IMR-90 (cell line): ENCODE data around the gene SEMA5A. TPM values are rescaled to one million over a fixed set of nuclear protein-coding genes. Genes with fewer than 3 reads are reported as not detected.

ENCODE experiments used
- ATAC-seq: fragments of 200-7000 bp; cut with Tn5 transposase; 2 replicates; pipeline ENCODE4 v1.9.1; 2020; ENCODE audit warnings: low read depth, mild to moderate bottlenecking, moderate library complexity
- BruUV-seq: library from RNA; stranded (reverse); fragments of 400-500 nt; replicated peaks from 2 replicates; lab custom pipeline; 2021; lab: Mats Ljungman, UMichigan
- CTCF ChIA-PET: fragments of 300-600 bp; formaldehyde crosslinking; extraction: SDS; loops from one replicate; lab custom pipeline; 2021; ENCODE audit warnings: antibody characterized with exemption; lab: Yijun Ruan, JAX
- POLR2A ChIA-PET: fragments of 300-600 bp; sonication (Branson Sonifier 250); formaldehyde crosslinking; loops from one replicate; lab custom pipeline; 2022; ENCODE audit warnings: antibody characterized with exemption; ENCODE audit not compliant: unreplicated experiment; lab: Charles Lee
- DNase-seq: peaks from one replicate; pipeline ENCODE4 v3.0.0; 2013
- H2AFZ ChIP-seq: replicated peaks from 2 replicates; pipeline ENCODE3; 2013; ENCODE audit warnings: low read length, mild to moderate bottlenecking; ENCODE audit not compliant: poor library complexity
- H2AK5ac ChIP-seq: 2 replicates; pipeline ENCODE4 v1.6.1; 2013; ENCODE audit warnings: low read depth, low read length, inconsistent platforms
- H2AK9ac ChIP-seq: replicated peaks from 2 replicates; pipeline ENCODE3; 2013; ENCODE audit warnings: mild to moderate bottlenecking, low read depth, low read length, moderate library complexity; ENCODE audit not compliant: poor library complexity
- H2BK120ac ChIP-seq: 2 replicates; pipeline ENCODE4 v1.6.1; 2013; ENCODE audit warnings: low read depth, low read length, inconsistent platforms
- H2BK15ac ChIP-seq: 3 replicates; pipeline ENCODE4 v1.6.1; 2013; ENCODE audit warnings: low read depth, low read length, inconsistent platforms
- H2BK20ac ChIP-seq: 2 replicates; pipeline ENCODE4 v1.6.1; 2013; ENCODE audit warnings: low read depth, mild to moderate bottlenecking, inconsistent platforms, low read length, moderate library complexity
- H2BK5ac ChIP-seq: 2 replicates; pipeline ENCODE4 v1.6.1; 2013; ENCODE audit warnings: mild to moderate bottlenecking, low read depth, low read length, inconsistent platforms; ENCODE audit not compliant: poor library complexity, severe bottlenecking
- H3K14ac ChIP-seq: replicated peaks from 2 replicates; pipeline ENCODE4 v1.6.1; 2013; ENCODE audit warnings: low read depth, low read length, inconsistent platforms
- H3K18ac ChIP-seq: 2 replicates; pipeline ENCODE4 v1.6.1; 2013; ENCODE audit warnings: low read depth, low read length, control low read depth
- H3K23ac ChIP-seq: 2 replicates; pipeline ENCODE4 v1.6.1; 2013; ENCODE audit warnings: low read depth, low read length, inconsistent platforms
- H3K27ac ChIP-seq: 2 replicates; pipeline ENCODE4 v1.5.1; 2013; ENCODE audit warnings: mild to moderate bottlenecking, control low read depth, low read length; ENCODE audit not compliant: insufficient read depth
- H3K27me3 ChIP-seq: 2 replicates; pipeline ENCODE4 v1.6.1; 2013; ENCODE audit warnings: low read length; ENCODE audit not compliant: control insufficient read depth, insufficient read depth
- H3K36me3 ChIP-seq: 2 replicates; pipeline ENCODE4 v1.6.1; 2013; ENCODE audit warnings: low read length, mixed read lengths; ENCODE audit not compliant: control insufficient read depth, insufficient read depth
- H3K4ac ChIP-seq: 2 replicates; pipeline ENCODE4 v1.6.1; 2013; ENCODE audit warnings: low read depth, low read length, inconsistent platforms
- H3K4me1 ChIP-seq: 2 replicates; pipeline ENCODE4 v1.6.1; 2013; ENCODE audit warnings: low read length, mixed read lengths; ENCODE audit not compliant: control insufficient read depth, insufficient read depth
- H3K4me2 ChIP-seq: 2 replicates; pipeline ENCODE4 v1.6.1; 2013; ENCODE audit warnings: low read depth, mild to moderate bottlenecking, control low read depth, low read length, moderate library complexity
- H3K4me3 ChIP-seq: 2 replicates; pipeline ENCODE4 v1.5.1; 2013; ENCODE audit warnings: low read depth, mild to moderate bottlenecking, control low read depth, low read length, moderate library complexity; ENCODE audit not compliant: insufficient read depth
- H3K56ac ChIP-seq: 2 replicates; pipeline ENCODE4 v1.6.1; 2013; ENCODE audit warnings: low read length, inconsistent platforms; ENCODE audit not compliant: insufficient read depth; ENCODE audit errors: extremely low read depth
- H3K79me1 ChIP-seq, 2 experiments: 2 replicates each; pipeline ENCODE4 v1.6.1; 2013; ENCODE audit warnings: low read length in 2 of 2, inconsistent platforms in 1 of 2, low read depth in 1 of 2
- H3K9ac ChIP-seq: 2 replicates; pipeline ENCODE4 v1.6.1; 2013; ENCODE audit warnings: low read depth, low read length, control low read depth
- H3K9me1 ChIP-seq: 2 replicates; pipeline ENCODE4 v1.6.1; 2013; ENCODE audit warnings: low read length, inconsistent platforms; ENCODE audit not compliant: insufficient read depth
- H3K9me3 ChIP-seq: 2 replicates; pipeline ENCODE4 v1.6.1; 2013; ENCODE audit warnings: low read length; ENCODE audit not compliant: control insufficient read depth, insufficient read depth
- H4K20me1 ChIP-seq: 2 replicates; pipeline ENCODE4 v1.6.1; 2013; ENCODE audit warnings: low read length, inconsistent platforms; ENCODE audit not compliant: insufficient read depth
- H4K5ac ChIP-seq: 2 replicates; pipeline ENCODE4 v1.6.1; 2013; ENCODE audit warnings: mild to moderate bottlenecking, low read depth, low read length, control low read depth
- H4K8ac ChIP-seq, 2 experiments: 2 replicates each; pipeline ENCODE4 v1.6.1; 2013; ENCODE audit warnings: low read depth in 2 of 2, low read length in 2 of 2, control low read depth in 1 of 2, inconsistent platforms in 1 of 2
- H4K91ac ChIP-seq: 2 replicates; pipeline ENCODE4 v1.6.1; 2013; ENCODE audit warnings: low read depth, low read length, inconsistent platforms; ENCODE audit not compliant: insufficient read depth
- BHLHE40 ChIP-seq: fragments of 150-350 bp; IDR thresholded peaks from 2 replicates; pipeline ENCODE4 v1.6.1; 2016; ENCODE audit warnings: mild to moderate bottlenecking, low read depth, low read length
- CEBPB ChIP-seq: IDR thresholded peaks from 2 replicates; pipeline ENCODE4 v1.6.1; 2012; ENCODE audit warnings: low read depth, low read length, improper control_type of control experiment
- CHD1 ChIP-seq: IDR thresholded peaks from 2 replicates; pipeline ENCODE4 v1.6.1; 2012; ENCODE audit warnings: low read depth, low read length, improper control_type of control experiment
- FOS ChIP-seq: fragments of 150-350 bp; IDR thresholded peaks from 2 replicates; pipeline ENCODE4 v1.6.1; 2016; ENCODE audit warnings: low read depth, low read length
- MAFK ChIP-seq: IDR thresholded peaks from 2 replicates; pipeline ENCODE4 v1.6.1; 2012; ENCODE audit warnings: low read depth, low read length, improper control_type of control experiment
- MAZ ChIP-seq: IDR thresholded peaks from 2 replicates; pipeline ENCODE4 v1.6.1; 2012; ENCODE audit warnings: low read depth, mild to moderate bottlenecking, low read length, improper control_type of control experiment, moderate library complexity, borderline replicate concordance
- MXI1 ChIP-seq: IDR thresholded peaks from 2 replicates; pipeline ENCODE4 v1.6.1; 2012; ENCODE audit warnings: low read depth, mild to moderate bottlenecking, low read length, moderate library complexity, borderline replicate concordance
- NFE2L2 ChIP-seq: fragments of 150-350 bp; IDR thresholded peaks from 2 replicates; pipeline ENCODE4 v1.6.1; 2016; ENCODE audit warnings: low read depth, mild to moderate bottlenecking, low read length
- POLR2A ChIP-seq: IDR thresholded peaks from 2 replicates; pipeline ENCODE4 v1.6.1; 2012; ENCODE audit warnings: mild to moderate bottlenecking, low read depth, low read length
- RAD21 ChIP-seq: IDR thresholded peaks from 2 replicates; pipeline ENCODE4 v1.6.1; 2012; ENCODE audit warnings: low read length, improper control_type of control experiment
- RCOR1 ChIP-seq: IDR thresholded peaks from 2 replicates; pipeline ENCODE4 v1.6.1; 2012; ENCODE audit warnings: mild to moderate bottlenecking, low read length, improper control_type of control experiment; ENCODE audit not compliant: insufficient replicate concordance
- RFX5 ChIP-seq: IDR thresholded peaks from 2 replicates; pipeline ENCODE4 v1.8.0; 2012; ENCODE audit warnings: low read depth, mild to moderate bottlenecking, low read length, moderate library complexity
- SMC3 ChIP-seq: fragments of 150-350 bp; IDR thresholded peaks from 2 replicates; pipeline ENCODE4 v1.6.1; 2016; ENCODE audit warnings: low read depth, mild to moderate bottlenecking, antibody characterized with exemption, low read length, moderate library complexity
- USF2 ChIP-seq: fragments of 150-350 bp; IDR thresholded peaks from 2 replicates; pipeline ENCODE4 v1.6.1; 2017; ENCODE audit warnings: mild to moderate bottlenecking, antibody characterized with exemption, low read length, low read depth
- WGBS, 2 experiments: methylation state at CpG; one replicate each; pipeline versions ENCODE4 v1.1.5 to v1.1.7; 2013; ENCODE audit warnings: missing lambda C conversion rate in 2 of 2; ENCODE audit not compliant: insufficient read length in 1 of 2; ENCODE audit errors: extremely low coverage in 2 of 2; 5-methylcytosine and 5-hydroxymethylcytosine counted together
- dilution Hi-C: fragments of 300-500 bp; cut with HindIII; formaldehyde crosslinking; loops from one replicate; pipeline ENCODE4 v1.14.3; 2018; ENCODE audit warnings: low sequenced_read_pairs; ENCODE audit not compliant: unreplicated experiment
- in situ Hi-C: fragments of 300-500 bp; cut with MboI; formaldehyde crosslinking; loops from 3 replicates; pipeline ENCODE4 v1.14.3; 2019; ENCODE audit warnings: low sequenced_read_pairs, inconsistent platforms, mixed read lengths
- intact Hi-C: fragments of 100-400 bp; cut with micrococcal nuclease; formaldehyde crosslinking; loops from 2 replicates; pipeline ENCODE4 v1.10.0; 2022
- polyA plus RNA-seq, 3 experiments: library from polyadenylated mRNA; depleted of rRNA; stranded (reverse); fragments of >200 nt; gene quantifications; 2 replicates each; pipeline ENCODE4 v1.2.3, GENCODE V29; 2012; ENCODE audit warnings: low replicate concordance in 1 of 3
- total RNA-seq: library from RNA; depleted of rRNA; stranded (reverse); fragments of >200 nt; gene quantifications from 2 replicates; pipeline ENCODE4 v1.2.3, GENCODE V29; 2012
- TF ChIP-seq, protein P1 (sequence below): conservative IDR thresholded peaks from 2 replicates; pipeline ENCODE4 v1.5.1; 2012; ENCODE audit warnings: mild to moderate bottlenecking, low read depth, low read length, improper control_type of control experiment
- TF ChIP-seq, protein P2 (sequence below): fragments of 150-350 bp; IDR thresholded peaks from 2 replicates; pipeline ENCODE4 v1.6.1; 2016; ENCODE audit warnings: low read depth, mild to moderate bottlenecking, low read length, moderate library complexity, borderline replicate concordance

SEMA5A gene
- total and polyA plus RNA-seq, 2 of the 4 experiments (the other 2 are of a cell fraction), result 8.2 to 9.9 TPM

GRCh38 chr5:9188956-9189355 is 356.9 kb downstream of the SEMA5A start:
- Histone ChIP-seq H4K5ac (peak overlapping the region; percentile 71), H4K20me1 (no peaks in the 10 kb centered on the region), H3K9me3 (no peaks in the 10 kb centered on the region), H3K9me1 (peaks cover 16% of the 10 kb centered on the region), H3K27ac (peak overlapping the region; percentile 83), H3K9ac (no peak overlapping the region), H3K56ac (no peak overlapping the region), H2AK9ac (peak overlapping the region; percentile 15), H3K18ac (peak overlapping the region; percentile 80), H3K27me3 (no peaks in the 10 kb centered on the region), H2BK15ac (peak overlapping the region; percentile 98; the same call in 2 of the 3 replicates), H2BK20ac (peak overlapping the region; percentile 97), H3K4me1 (peaks cover 7% of the 10 kb centered on the region), H3K36me3 (no peaks in the 10 kb centered on the region), H3K4ac (peak overlapping the region; percentile 97), H3K79me1 (peaks cover 5 to 21% of the 10 kb centered on the region in 2 experiments; a peak in 3 of 4 replicates), H3K4me2 (no peak overlapping the region), H2AK5ac (peak overlapping the region; percentile 100), H2BK5ac (peak overlapping the region; percentile 86), H2BK120ac (peak overlapping the region; percentile 94), H4K91ac (peak overlapping the region; percentile 90), H3K4me3 (no peak overlapping the region), H4K8ac (peak overlapping the region; percentile 65 to 69; a peak in 2 of 4 replicates), H3K23ac (peak overlapping the region; percentile 55), H2AFZ (peak overlapping the region; percentile 56), H3K14ac (peak overlapping the region; percentile 95)
- DNase-seq, result no peak
- intact Hi-C loops, result no loop called here
- BruUV-seq, result no TSS peak
- POLR2A ChIA-PET, result no interaction called here
- in situ Hi-C loops, result no loop called here
- dilution Hi-C loops, result no loop called here
- CTCF ChIA-PET, result interaction anchor here (0.6 kb wide), 1 partner anchor 82 kb away, joined by 3 read pairs; no protein-coding TSS in a partner anchor
- TF ChIP-seq SMC3, result no peak
- TF ChIP-seq, protein P1, sequence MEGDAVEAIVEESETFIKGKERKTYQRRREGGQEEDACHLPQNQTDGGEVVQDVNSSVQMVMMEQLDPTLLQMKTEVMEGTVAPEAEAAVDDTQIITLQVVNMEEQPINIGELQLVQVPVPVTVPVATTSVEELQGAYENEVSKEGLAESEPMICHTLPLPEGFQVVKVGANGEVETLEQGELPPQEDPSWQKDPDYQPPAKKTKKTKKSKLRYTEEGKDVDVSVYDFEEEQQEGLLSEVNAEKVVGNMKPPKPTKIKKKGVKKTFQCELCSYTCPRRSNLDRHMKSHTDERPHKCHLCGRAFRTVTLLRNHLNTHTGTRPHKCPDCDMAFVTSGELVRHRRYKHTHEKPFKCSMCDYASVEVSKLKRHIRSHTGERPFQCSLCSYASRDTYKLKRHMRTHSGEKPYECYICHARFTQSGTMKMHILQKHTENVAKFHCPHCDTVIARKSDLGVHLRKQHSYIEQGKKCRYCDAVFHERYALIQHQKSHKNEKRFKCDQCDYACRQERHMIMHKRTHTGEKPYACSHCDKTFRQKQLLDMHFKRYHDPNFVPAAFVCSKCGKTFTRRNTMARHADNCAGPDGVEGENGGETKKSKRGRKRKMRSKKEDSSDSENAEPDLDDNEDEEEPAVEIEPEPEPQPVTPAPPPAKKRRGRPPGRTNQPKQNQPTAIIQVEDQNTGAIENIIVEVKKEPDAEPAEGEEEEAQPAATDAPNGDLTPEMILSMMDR, result no peak
- no peak for TF ChIP-seq CEBPB
- no peak for TF ChIP-seq POLR2A
- no peak for TF ChIP-seq MXI1
- TF ChIP-seq RCOR1, result no peak
- TF ChIP-seq RAD21, result no peak
- no peak for TF ChIP-seq RFX5
- TF ChIP-seq, protein P2, sequence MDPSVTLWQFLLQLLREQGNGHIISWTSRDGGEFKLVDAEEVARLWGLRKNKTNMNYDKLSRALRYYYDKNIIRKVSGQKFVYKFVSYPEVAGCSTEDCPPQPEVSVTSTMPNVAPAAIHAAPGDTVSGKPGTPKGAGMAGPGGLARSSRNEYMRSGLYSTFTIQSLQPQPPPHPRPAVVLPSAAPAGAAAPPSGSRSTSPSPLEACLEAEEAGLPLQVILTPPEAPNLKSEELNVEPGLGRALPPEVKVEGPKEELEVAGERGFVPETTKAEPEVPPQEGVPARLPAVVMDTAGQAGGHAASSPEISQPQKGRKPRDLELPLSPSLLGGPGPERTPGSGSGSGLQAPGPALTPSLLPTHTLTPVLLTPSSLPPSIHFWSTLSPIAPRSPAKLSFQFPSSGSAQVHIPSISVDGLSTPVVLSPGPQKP, result no peak
- no peak for TF ChIP-seq BHLHE40
- TF ChIP-seq FOS, result no peak
- TF ChIP-seq MAFK, result no peak
- TF ChIP-seq MAZ, result no peak
- no peak for TF ChIP-seq USF2
- TF ChIP-seq NFE2L2, result no peak
- TF ChIP-seq CHD1, result no peak
- no CpG with 5 or more reads among the region's 4 CpGs for WGBS, 2 experiments
- ATAC-seq, result no peak
